GM12801 (cell line): ENCODE results near the gene FKBP8.

Experiments
- TF ChIP-seq, protein P1 (sequence below): IDR thresholded peaks from one replicate; pipeline ENCODE4 v1.5.1; 2011; ENCODE audit warnings: control low read depth; ENCODE audit not compliant: insufficient read length; ENCODE audit errors: extremely low read depth

The FKBP8 gene

GRCh38 chr19:18587561-18587960 is 44.2 kb upstream of the FKBP8 start:
- TF ChIP-seq, protein P1, sequence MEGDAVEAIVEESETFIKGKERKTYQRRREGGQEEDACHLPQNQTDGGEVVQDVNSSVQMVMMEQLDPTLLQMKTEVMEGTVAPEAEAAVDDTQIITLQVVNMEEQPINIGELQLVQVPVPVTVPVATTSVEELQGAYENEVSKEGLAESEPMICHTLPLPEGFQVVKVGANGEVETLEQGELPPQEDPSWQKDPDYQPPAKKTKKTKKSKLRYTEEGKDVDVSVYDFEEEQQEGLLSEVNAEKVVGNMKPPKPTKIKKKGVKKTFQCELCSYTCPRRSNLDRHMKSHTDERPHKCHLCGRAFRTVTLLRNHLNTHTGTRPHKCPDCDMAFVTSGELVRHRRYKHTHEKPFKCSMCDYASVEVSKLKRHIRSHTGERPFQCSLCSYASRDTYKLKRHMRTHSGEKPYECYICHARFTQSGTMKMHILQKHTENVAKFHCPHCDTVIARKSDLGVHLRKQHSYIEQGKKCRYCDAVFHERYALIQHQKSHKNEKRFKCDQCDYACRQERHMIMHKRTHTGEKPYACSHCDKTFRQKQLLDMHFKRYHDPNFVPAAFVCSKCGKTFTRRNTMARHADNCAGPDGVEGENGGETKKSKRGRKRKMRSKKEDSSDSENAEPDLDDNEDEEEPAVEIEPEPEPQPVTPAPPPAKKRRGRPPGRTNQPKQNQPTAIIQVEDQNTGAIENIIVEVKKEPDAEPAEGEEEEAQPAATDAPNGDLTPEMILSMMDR, result no peak

- TF ChIP-seq, protein P1, result no peak
Measured at GRCh38 chr19:18586306-18586705, 42.9 kb upstream of the FKBP8 start.

DNA sequence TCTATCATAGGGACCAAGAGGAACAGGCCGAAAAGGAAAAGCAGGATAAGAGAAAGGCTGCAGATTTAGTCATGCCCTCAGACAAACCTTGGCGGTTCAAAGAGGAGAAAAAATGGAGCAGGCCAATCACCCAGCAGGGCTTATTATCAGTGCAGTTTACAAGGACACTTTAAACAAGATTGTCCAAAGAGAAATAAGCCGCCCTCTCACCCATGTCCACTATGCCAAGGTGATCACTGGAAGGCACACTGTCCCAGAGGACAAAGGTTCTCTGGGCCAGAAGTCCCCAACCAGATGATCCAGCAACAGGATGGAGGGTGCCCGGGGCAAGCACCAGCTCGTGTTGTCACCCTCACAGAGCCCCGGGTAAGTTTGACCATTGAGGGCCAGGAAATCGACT is 36.9 kb upstream of the FKBP8 start:
- TF ChIP-seq, protein P1, result no peak

DNA sequence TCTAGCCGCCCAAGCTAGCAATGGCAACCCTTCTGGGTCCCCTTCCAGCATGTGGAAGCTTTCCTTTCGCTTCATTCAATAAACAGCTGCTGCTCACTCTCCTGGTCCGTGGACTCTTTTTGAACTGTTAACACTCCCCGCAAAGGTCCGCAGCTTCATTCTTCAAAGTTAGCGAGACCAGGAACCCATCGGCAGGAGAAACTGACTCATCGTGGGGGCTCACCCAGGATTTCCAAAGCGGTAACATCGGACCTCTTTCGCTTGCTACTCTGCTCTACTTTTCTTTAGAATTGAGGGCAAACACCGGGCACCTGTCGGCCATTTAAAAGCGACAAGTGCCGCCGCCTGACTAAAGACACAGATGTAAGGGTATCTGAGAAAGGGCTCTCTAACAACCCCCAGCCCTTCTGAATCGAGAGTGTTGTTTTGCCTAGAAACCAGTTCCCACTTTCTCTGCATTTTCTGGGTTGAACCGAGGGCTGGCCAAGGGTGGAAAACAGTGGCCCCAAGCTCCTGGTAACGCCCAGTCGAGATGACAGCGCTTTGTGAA is 34.1 kb upstream of the FKBP8 start:
- TF ChIP-seq, protein P1, result no peak

DNA sequence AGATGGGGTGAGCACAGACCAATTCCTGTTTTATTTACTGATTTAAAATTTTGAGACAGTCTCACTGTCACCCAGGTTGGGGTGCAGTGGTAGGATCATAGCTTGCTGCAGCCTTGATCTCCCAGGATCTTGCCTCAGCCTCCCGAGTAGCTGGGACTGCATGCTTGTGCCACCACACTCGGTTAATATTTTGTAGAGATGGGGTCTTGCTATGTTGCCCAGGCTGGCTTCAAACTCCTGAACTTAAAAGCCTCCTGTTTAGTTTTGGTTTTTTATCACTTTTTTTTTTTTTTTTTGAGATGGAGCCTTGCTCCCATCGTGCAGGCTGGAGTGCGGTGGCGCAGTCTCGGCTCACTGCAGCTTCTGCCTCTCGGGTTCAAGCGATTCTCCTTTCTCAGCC is 33.0 kb upstream of the FKBP8 start:
- TF ChIP-seq, protein P1, result no peak

DNA sequence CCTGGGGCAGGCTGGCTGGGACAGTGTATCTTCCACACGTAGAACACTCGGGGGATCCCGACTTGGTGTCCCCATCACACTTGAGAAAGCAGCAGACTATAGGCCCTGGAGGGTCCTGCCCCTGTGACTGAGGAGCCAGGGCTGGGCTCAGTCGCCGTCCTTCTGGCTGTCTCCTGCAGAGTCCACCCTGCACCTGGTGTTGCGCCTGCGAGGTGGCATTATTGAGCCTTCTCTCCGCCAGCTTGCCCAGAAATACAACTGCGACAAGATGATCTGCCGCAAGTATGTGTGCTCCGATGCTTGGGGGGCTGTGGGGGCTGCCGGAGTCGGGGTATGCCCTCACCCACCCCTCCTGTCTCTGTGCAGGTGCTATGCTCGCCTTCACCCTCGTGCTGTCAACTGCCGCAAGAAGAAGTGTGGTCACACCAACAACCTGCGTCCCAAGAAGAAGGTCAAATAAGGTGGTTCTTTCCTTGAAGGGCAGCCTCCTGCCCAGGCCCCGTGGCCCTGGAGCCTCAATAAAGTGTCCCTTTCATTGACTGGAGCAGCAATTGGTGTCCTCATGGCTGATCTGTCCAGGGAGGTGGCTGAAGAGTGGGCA is 31.4 kb upstream of the FKBP8 start:
- TF ChIP-seq, protein P1, result no peak

DNA sequence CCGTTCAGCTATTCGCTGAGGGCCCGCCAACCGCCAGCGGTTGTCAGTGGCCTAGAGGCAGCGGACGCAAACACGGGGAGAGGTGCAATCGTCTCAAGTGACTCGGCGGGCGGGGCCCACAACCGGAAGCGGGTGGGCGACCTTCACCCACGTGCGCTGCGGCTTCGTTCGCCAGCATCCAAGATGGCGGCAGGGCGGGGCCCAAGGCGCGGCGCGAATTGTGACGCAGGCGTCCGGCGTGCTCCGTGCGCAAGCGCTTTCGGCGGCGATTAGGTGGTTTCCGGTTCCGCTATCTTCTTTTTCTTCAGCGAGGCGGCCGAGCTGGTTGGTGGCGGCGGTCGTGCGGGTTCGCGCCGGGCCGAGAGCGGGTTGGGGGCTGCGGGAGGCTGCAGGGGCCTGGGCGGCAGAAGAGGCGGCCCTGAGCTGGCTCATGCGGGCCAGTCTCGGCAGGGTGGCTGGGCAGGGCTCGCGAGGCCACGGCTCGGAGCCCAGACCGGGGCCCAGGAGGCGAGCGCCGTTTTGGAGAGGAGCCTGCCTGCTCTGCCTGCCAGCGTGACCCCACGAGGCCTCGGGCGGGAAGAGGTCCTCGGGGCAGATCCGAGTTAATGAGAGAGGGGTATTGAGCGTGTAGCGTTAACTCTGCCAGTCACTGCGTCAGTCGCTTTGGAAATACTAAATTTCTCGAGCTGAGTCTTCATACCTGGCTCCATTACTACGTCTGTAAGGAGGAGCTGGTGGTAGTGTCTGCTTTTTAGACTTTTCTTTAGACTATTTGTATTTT is 28.4 kb upstream of the FKBP8 start, which contains the start of gene UBA52:
Gene UBA52 (plus strand): TSS at position 294 of the 781 bp plus-strand sequence. CDS start 1,444 bp downstream, outside the sequence.
- TF ChIP-seq, protein P1, result no peak
